ENCODE data around the gene TOMM34. TPM values are rescaled to one million over a fixed set of nuclear protein-coding genes. Genes with fewer than 3 reads are reported as not detected.

The TOMM34 gene
- polyA plus RNA-seq, 1 donor from 2014 or later: 10.0 TPM

DNA sequence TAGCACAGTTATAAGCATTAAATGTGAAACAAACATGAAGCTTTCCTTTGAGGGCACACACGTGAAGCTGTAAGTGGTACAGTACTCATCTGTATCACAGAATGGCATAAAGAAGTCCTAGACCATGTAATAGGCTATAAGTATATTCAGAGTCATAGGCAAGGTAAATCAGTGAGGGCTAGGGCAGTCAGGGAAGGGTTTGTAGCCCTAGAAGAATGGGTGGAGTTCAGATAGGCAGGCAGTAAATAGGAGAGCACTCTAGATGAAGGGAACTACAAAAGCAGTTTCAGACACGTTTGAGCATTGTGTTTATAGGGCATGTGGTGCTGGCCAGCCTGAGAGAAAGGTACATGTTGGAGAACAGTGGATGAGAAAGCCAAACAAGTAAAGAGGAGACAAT is 65.2 kb downstream of the TOMM34 start:
- Histone ChIP-seq H3K9me2 (ENCODE audit: insufficient read depth, low read length) (no peaks in the 10 kb centered on the region), H3K9me3 (ENCODE audit: low read length) (no peaks in the 10 kb centered on the region), H2AFZ (ENCODE audit: low read depth, low read length) (no peak overlapping the region), H3K27ac (ENCODE audit: low read length) (no peak overlapping the region), H3K79me2 (replicated peaks; ENCODE audit: insufficient read depth, low read length) (peaks cover 81% of the 10 kb centered on the region), H3F3A (ENCODE audit: insufficient read depth, low read length, poor library complexity, severe bottlenecking) (no peaks in the 10 kb centered on the region), H4K20me1 (ENCODE audit: insufficient read depth) (peaks cover 4% of the 10 kb centered on the region), H3K27me3 (ENCODE audit: insufficient read depth, low read depth, low read length) (no peaks in the 10 kb centered on the region), H3K36me3 (ENCODE audit: insufficient read depth, low read length) (no peaks in the 10 kb centered on the region), H3K4me2 (ENCODE audit: low read length) (no peak overlapping the region), H3K4me3 (ENCODE audit: low read length) (no peak overlapping the region), H3K9ac (ENCODE audit: low read length) (no peak overlapping the region)
- TF ChIP-seq EZH2 (IDR thresholded peaks at IDR 0.05; ENCODE audit: borderline replicate concordance, insufficient read depth, low read length, poor library complexity, severe bottlenecking): no peak
- TF ChIP-seq MXI1 (conservative IDR thresholded peaks at IDR 0.05; ENCODE audit: poor library complexity, severe bottlenecking): no peak
- no peak for TF ChIP-seq RAD21 (conservative IDR thresholded peaks at IDR 0.05)
- TF ChIP-seq REST (IDR thresholded peaks at IDR 0.05; ENCODE audit: borderline replicate concordance): no peak
- no peak for TF ChIP-seq CTCF (IDR thresholded peaks at IDR 0.05; ENCODE audit: poor library complexity, severe bottlenecking)
- TF ChIP-seq TAF1 (IDR thresholded peaks at IDR 0.05; ENCODE audit: low read depth): no peak
- no peak for TF ChIP-seq EP300 (conservative IDR thresholded peaks at IDR 0.05; ENCODE audit: poor library complexity, severe bottlenecking)
- no peak for TF ChIP-seq POLR2AphosphoS5 (IDR thresholded peaks at IDR 0.05)
- no peak for TF ChIP-seq SMC3 (conservative IDR thresholded peaks at IDR 0.05; ENCODE audit: poor library complexity)

Small RNAs within 50 kb of the gene (small RNA-seq; reads per million reads assigned to genes)
- 0 to 1.2 (median 0) reads per million in 3 experiments for gene RF00019

Other genes starting within 250 kb of the TOMM34 start
- gene CCN5, start 245.0 kb downstream of the TOMM34 start, polyA plus RNA-seq: not detected in 2 replicates
- gene KCNK15, start 214.5 kb downstream of the TOMM34 start, polyA plus RNA-seq: not detected in 2 replicates
- 40.6 and 47.2 TPM in 2 replicates for gene RIMS4, start 149.9 kb downstream of the TOMM34 start, polyA plus RNA-seq
- 242 and 279 TPM in 2 replicates for gene YWHAB, start 74.7 kb downstream of the TOMM34 start, polyA plus RNA-seq
- 3.6 and 6.2 TPM in 2 replicates for gene PABPC1L, start 50.3 kb downstream of the TOMM34 start, polyA plus RNA-seq
- gene STK4, start 6.1 kb upstream of the TOMM34 start, polyA plus RNA-seq: 12.5 and 14.0 TPM in 2 replicates
- not detected in 2 replicates for gene KCNS1, start 140.7 kb upstream of the TOMM34 start, polyA plus RNA-seq
- gene WFDC5, start 154.8 kb upstream of the TOMM34 start, polyA plus RNA-seq: not detected in 2 replicates
- gene WFDC12, start 164.1 kb upstream of the TOMM34 start, polyA plus RNA-seq: not detected in 2 replicates
- 1.4 TPM in 1 of 2 replicates, not detected in the other for gene PI3, start 214.5 kb upstream of the TOMM34 start, polyA plus RNA-seq
- not detected in 2 replicates for gene SEMG1, start 246.6 kb upstream of the TOMM34 start, polyA plus RNA-seq